ENCODE data around the gene P2RY1. TPM values are rescaled to one million over a fixed set of nuclear protein-coding genes. Genes with fewer than 3 reads are reported as not detected.

Gene P2RY1
- total and polyA plus RNA-seq, 2 experiments from 2014 or later, result 15.2 to 59.8 TPM

DNA sequence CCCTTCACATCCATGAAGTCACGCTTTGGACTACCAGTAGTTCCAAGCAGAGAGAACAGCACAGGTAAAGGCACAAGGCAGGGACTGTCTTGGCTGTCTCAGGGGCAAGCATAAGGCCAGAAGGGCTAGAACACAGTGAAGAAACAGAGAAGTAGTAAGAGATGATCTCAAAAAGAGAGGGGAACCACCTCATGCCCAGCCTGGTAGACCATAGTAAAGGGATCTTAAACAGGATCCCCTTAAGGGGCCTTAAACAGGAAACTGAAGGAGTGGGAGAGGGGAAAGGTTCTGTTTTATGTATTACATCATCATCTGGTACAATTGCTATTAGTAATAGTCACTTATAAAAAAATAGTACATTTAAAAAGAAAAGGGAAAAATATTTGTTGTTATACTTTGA lies 25.8 kb downstream of the P2RY1 start:
- no peaks in the 10 kb centered on the region for H3F3A ChIP-seq (replicated peaks; ENCODE audit: low read depth)
- Mint-ChIP-seq H3K27me3 (ENCODE audit: insufficient read depth, low read depth, poor library complexity) (no peaks in the 10 kb centered on the region), H3K4me1 (no peaks in the 10 kb centered on the region; the same call in 2 of the 3 replicates), H3K4me3 (no peak overlapping the region), H3K27ac (no peak overlapping the region), H3K9me3 (no peaks in the 10 kb centered on the region), H3K36me3 (ENCODE audit: low read depth) (no peaks in the 10 kb centered on the region)
- TF ChIP-seq, protein P1, sequence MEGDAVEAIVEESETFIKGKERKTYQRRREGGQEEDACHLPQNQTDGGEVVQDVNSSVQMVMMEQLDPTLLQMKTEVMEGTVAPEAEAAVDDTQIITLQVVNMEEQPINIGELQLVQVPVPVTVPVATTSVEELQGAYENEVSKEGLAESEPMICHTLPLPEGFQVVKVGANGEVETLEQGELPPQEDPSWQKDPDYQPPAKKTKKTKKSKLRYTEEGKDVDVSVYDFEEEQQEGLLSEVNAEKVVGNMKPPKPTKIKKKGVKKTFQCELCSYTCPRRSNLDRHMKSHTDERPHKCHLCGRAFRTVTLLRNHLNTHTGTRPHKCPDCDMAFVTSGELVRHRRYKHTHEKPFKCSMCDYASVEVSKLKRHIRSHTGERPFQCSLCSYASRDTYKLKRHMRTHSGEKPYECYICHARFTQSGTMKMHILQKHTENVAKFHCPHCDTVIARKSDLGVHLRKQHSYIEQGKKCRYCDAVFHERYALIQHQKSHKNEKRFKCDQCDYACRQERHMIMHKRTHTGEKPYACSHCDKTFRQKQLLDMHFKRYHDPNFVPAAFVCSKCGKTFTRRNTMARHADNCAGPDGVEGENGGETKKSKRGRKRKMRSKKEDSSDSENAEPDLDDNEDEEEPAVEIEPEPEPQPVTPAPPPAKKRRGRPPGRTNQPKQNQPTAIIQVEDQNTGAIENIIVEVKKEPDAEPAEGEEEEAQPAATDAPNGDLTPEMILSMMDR (conservative IDR thresholded peaks at IDR 0.05; ENCODE audit: low read depth in 2 of 2), result no peak
- TF ChIP-seq POLR2AphosphoS5 (IDR thresholded peaks at IDR 0.05; ENCODE audit: low read depth) (no peak), CREB1 (CRISPR knock-in tag; IDR thresholded peaks at IDR 0.05; ENCODE audit: low read depth) (no peak), STAT1 (IDR thresholded peaks at IDR 0.05; ENCODE audit: unreplicated experiment) (no peak), EZH2phosphoT487 (IDR thresholded peaks at IDR 0.05; ENCODE audit: unreplicated experiment) (no peak), ZNF114 (CRISPR knock-in tag; IDR thresholded peaks at IDR 0.05) (no peak), EZH2 (IDR thresholded peaks at IDR 0.05; ENCODE audit: low read depth, unreplicated experiment) (no peak)
- TF ChIP-seq, protein P2, sequence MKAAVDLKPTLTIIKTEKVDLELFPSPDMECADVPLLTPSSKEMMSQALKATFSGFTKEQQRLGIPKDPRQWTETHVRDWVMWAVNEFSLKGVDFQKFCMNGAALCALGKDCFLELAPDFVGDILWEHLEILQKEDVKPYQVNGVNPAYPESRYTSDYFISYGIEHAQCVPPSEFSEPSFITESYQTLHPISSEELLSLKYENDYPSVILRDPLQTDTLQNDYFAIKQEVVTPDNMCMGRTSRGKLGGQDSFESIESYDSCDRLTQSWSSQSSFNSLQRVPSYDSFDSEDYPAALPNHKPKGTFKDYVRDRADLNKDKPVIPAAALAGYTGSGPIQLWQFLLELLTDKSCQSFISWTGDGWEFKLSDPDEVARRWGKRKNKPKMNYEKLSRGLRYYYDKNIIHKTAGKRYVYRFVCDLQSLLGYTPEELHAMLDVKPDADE (IDR thresholded peaks at IDR 0.05), result no peak
- no peaks in the 10 kb centered on the region for H3K36me3 ChIP-seq (ENCODE audit: insufficient read depth)
- no peaks in the 10 kb centered on the region; the same call in 1 of the 2 replicates for H3K4me1 ChIP-seq (ENCODE audit: insufficient read depth)
- no peak overlapping the region for H3K4me3 ChIP-seq
- H4K20me1 ChIP-seq (replicated peaks; ENCODE audit: insufficient read depth), result no peaks in the 10 kb centered on the region
- no peak overlapping the region for H3K4me2 ChIP-seq
- no peak overlapping the region for H3K27ac ChIP-seq (ENCODE audit: low read depth)
- no peaks in the 10 kb centered on the region for H3K9me2 ChIP-seq (ENCODE audit: insufficient read depth)
- no peak for DNase-seq (ENCODE audit: low spot score)
- no peak for ATAC-seq
- H3K79me2 ChIP-seq (replicated peaks; ENCODE audit: insufficient read depth), result no peaks in the 10 kb centered on the region
- no peaks in the 10 kb centered on the region for H3K27me3 ChIP-seq (ENCODE audit: insufficient read depth)
- H2AFZ ChIP-seq, result no peak overlapping the region

DNA sequence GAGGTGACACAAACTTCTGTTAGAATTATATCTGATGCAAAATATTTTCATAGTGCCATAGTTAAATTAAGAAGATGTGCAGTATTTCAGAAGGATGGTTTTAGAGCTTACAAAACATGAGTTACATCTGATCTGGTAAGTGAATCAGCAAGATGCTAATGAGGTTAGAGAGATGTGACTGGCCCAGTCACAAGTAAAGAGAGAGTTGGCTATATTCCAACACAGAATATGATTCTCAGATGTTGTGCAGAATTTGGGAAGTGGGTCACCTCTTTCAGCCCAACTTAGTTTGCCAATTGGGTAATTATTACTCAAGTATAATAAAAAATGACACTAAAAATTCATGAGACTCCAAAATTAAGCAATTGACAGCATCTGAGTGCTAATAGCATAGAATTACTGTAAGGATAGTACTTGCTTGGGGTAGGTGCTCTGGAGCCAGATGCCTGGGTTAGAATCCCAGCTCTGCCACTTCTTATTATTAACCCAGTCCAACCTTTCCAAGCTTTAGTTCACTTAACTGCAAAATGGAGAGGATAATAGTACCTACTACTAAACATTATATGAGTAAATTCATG lies 30.8 kb downstream of the P2RY1 start:
- no peak for DNase-seq (ENCODE audit: low spot score)
- ATAC-seq, result no peak
- no peaks in the 10 kb centered on the region for H3K9me2 ChIP-seq (ENCODE audit: insufficient read depth)
- H3K27me3 ChIP-seq (ENCODE audit: insufficient read depth), result no peaks in the 10 kb centered on the region
- H4K20me1 ChIP-seq (replicated peaks; ENCODE audit: insufficient read depth), result no peaks in the 10 kb centered on the region
- no peaks in the 10 kb centered on the region for H3K79me2 ChIP-seq (replicated peaks; ENCODE audit: insufficient read depth)
- no peak overlapping the region for H3K4me2 ChIP-seq
- H3K27me3 Mint-ChIP-seq (ENCODE audit: insufficient read depth, low read depth, poor library complexity), result no peaks in the 10 kb centered on the region
- H3F3A ChIP-seq (replicated peaks; ENCODE audit: low read depth), result no peaks in the 10 kb centered on the region
- no peaks in the 10 kb centered on the region for H3K9me3 Mint-ChIP-seq
- no peaks in the 10 kb centered on the region for H3K36me3 ChIP-seq (ENCODE audit: insufficient read depth)
- H3K27ac ChIP-seq (ENCODE audit: low read depth), result no peak overlapping the region
- no peaks in the 10 kb centered on the region for H3K36me3 Mint-ChIP-seq (ENCODE audit: low read depth)
- no peak overlapping the region for H3K4me3 Mint-ChIP-seq
- no peak overlapping the region for H3K4me3 ChIP-seq
- no peak for TF ChIP-seq ZNF114 (CRISPR knock-in tag; IDR thresholded peaks at IDR 0.05)
- TF ChIP-seq EZH2phosphoT487 (IDR thresholded peaks at IDR 0.05; ENCODE audit: unreplicated experiment), result no peak
- no peak for TF ChIP-seq JUNB (IDR thresholded peaks at IDR 0.05; ENCODE audit: unreplicated experiment)
- TF ChIP-seq, protein P2 (IDR thresholded peaks at IDR 0.05), result no peak
- TF ChIP-seq, protein P1 (conservative IDR thresholded peaks at IDR 0.05; ENCODE audit: low read depth in 2 of 2), result no peak
- TF ChIP-seq POLR2AphosphoS5 (IDR thresholded peaks at IDR 0.05; ENCODE audit: low read depth), result no peak
- H2AFZ ChIP-seq, result no peak overlapping the region
- H3K4me1 ChIP-seq (ENCODE audit: insufficient read depth), result no peaks in the 10 kb centered on the region; the same call in 1 of the 2 replicates
- H3K4me1 Mint-ChIP-seq, result no peaks in the 10 kb centered on the region; the same call in 2 of the 3 replicates
- no peak overlapping the region for H3K27ac Mint-ChIP-seq

Data from GM23338 (cell line).